Mucosa of rectum (tissue), 2 donors: Measurements from ENCODE around the gene ZNF296.

ENCODE experiments used
- H3K27ac ChIP-seq, 2 donors: one replicate each; pipeline ENCODE4 v1.7.0; 2013; ENCODE audit warnings: inconsistent platforms in 2 of 2, low read depth in 2 of 2, low read length in 2 of 2
- H3K27me3 ChIP-seq, 2 donors: one replicate each; pipeline ENCODE4 v1.7.0; 2013; ENCODE audit warnings: low read length in 2 of 2; ENCODE audit not compliant: control insufficient read depth in 2 of 2, insufficient read depth in 2 of 2
- H3K36me3 ChIP-seq, 2 donors: one replicate each; pipeline ENCODE4 v1.7.0; 2013; ENCODE audit warnings: low read length in 2 of 2; ENCODE audit not compliant: control insufficient read depth in 2 of 2, insufficient read depth in 2 of 2
- H3K4me1 ChIP-seq, 2 donors: one replicate each; pipeline ENCODE4 v1.7.0; 2013; ENCODE audit warnings: low read length in 2 of 2, mild to moderate bottlenecking in 1 of 2; ENCODE audit not compliant: control insufficient read depth in 2 of 2, insufficient read depth in 2 of 2
- H3K4me3 ChIP-seq, 2 donors: one replicate each; pipeline ENCODE4 v1.7.0; 2013; ENCODE audit warnings: low read length in 2 of 2
- H3K9ac ChIP-seq, 2 donors: one replicate each; pipeline ENCODE4 v1.7.0; 2013; ENCODE audit warnings: low read length in 2 of 2, low read depth in 1 of 2, mild to moderate bottlenecking in 1 of 2
- H3K9me3 ChIP-seq, 2 donors: one replicate each; pipeline ENCODE4 v1.7.0; 2013; ENCODE audit warnings: low read length in 2 of 2; ENCODE audit not compliant: control insufficient read depth in 2 of 2
- donor health status: healthy.
- donor health status: Normal muscosa, but diverticular disease.

ZNF296 gene

DNA sequence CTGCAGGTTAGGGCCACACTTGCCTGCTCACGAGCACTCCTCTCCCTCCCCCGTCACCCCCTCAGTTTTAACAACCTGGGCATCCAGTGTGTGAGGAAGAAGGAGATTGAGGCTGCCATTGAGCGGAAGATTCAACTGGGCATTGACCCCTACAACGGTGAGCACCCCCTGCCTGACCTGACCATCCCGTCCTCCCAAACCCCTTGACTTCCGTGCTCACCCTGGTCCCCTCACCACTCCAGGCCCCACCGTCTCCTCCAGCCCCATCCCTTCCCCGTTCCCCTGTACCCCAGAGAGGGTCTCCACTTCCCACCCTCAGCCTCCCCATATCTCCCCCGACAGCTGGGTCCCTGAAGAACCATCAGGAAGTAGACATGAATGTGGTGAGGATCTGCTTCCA, 51.0 kb downstream of the ZNF296 start:
- peaks cover 8 to 27% of the 10 kb centered on the region in 2 donors for H3K36me3 ChIP-seq

DNA sequence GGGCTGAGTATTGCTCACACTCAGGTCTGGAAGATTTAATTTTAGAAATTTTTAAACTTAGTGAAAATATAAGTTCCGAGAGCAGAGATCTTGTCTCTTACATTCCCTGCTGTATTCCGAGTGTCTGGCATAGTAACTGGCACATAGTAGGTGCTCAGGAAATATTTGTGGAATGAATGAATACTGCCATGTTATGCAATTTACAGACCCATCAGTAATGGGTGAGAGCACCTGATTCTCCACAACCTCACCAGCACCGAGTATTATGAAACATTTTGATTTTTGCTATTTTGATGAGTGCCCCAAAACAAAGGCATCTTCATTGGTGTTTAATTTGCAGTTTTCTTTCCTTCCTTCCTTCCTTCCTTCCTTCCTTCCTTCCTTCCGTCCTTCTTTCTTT, 53.2 kb downstream of the ZNF296 start:
- H3K4me3 ChIP-seq, result no peak overlapping the region
- no peaks in the 10 kb centered on the region for H3K4me1 ChIP-seq
- no peaks in the 10 kb centered on the region for H3K27me3 ChIP-seq

More for the DNA sequence above, 51.0 kb downstream of the ZNF296 start:
- Histone ChIP-seq H3K4me1 (no peaks in the 10 kb centered on the region), H3K27me3 (no peaks in the 10 kb centered on the region), H3K4me3 (no peak overlapping the region), H3K27ac (no peak overlapping the region), H3K9ac (no peak overlapping the region), H3K9me3 (no peaks in the 10 kb centered on the region)

DNA sequence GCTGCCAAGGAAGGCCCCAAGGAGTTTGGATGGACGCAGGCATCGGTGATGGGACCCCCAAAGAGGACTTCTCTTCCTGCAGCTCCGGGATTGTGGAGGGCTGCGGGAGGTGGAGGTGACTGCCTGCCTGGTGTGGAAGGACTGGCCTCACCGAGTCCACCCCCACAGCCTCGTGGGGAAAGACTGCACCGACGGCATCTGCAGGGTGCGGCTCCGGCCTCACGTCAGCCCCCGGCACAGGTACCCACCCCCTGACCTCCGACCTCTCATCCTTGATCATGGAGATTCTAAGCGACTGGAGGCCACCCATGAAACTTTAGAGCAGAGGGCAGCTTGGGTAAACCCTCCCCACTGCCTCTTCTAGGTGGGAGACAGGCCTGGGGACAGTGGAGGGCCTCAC, 54.3 kb downstream of the ZNF296 start:
- H3K27me3 ChIP-seq, result no peaks in the 10 kb centered on the region
- peaks cover 3 to 14% of the 10 kb centered on the region in 2 donors for H3K36me3 ChIP-seq
- H3K27ac ChIP-seq, result no peak overlapping the region
- H3K9ac ChIP-seq, result no peak overlapping the region
- H3K4me3 ChIP-seq, result no peak overlapping the region
- no peaks in the 10 kb centered on the region for H3K4me1 ChIP-seq
- no peaks in the 10 kb centered on the region for H3K9me3 ChIP-seq

More for the DNA sequence above, 53.2 kb downstream of the ZNF296 start:
- H3K9ac ChIP-seq, result no peak overlapping the region
- peaks cover 3 to 21% of the 10 kb centered on the region in 2 donors for H3K36me3 ChIP-seq
- no peak overlapping the region for H3K27ac ChIP-seq
- H3K9me3 ChIP-seq, result no peaks in the 10 kb centered on the region
